Islet of Langerhans (tissue), 1 donor: ENCODE measurements around the gene SEMA7A.

Source experiments
- FAIRE-seq: peaks from one replicate; lab custom pipeline; 2011; peaks lifted over from hg19 to GRCh38; lab: Jason Lieb, UNC

SEMA7A gene

DNA sequence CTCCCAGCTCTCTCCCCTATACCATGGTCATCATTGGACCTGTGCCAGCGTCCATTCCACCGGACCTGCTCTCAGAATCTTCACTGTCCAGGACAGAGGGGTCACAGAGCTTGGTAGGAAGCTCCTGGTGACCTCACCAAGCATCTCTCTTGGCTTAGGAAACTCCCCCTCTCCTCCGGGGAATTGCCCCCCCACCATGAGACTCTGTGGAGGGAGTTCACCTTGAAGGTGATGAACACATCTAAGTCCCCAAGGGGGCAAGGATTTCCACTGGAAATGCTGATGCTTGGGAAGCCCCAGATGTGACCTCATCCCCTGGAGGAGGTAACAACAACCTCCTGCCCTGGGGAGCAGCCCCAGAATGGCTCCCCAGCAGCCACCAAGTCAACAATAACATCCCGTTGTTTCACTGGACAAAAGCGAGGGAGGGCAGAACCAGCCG, 3.2 kb downstream of the SEMA7A start:
- no peak for FAIRE-seq

DNA sequence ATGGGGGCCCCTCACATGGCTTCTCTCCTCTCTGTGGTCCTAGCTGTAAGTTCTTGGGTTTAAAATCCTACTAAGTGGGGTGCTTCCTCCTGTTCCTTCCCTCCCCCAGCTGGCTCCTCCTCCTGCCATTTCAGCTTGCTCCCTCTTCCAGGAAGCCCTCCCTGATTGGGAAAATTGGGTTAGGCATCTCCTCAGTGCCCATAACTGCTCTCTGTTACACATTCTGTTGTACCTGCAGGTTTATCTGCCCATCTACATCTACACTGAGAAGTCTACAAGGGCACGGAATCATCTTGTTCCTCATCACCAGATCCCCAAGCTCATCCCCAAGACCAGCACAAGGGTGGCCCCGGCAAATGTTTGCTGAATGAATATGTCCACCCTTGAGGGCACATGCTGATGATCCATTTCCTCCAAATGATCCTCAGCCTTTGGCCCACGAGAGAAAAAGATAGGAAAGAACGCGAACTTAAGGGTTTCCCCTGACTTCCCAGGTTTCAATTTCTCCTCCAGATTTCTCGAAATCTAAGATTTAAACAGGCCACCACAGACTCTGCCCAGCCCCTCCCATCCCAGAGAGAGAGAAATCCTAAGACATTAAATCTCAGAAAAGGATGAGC, 3.9 kb downstream of the SEMA7A start:
- no peak for FAIRE-seq

DNA sequence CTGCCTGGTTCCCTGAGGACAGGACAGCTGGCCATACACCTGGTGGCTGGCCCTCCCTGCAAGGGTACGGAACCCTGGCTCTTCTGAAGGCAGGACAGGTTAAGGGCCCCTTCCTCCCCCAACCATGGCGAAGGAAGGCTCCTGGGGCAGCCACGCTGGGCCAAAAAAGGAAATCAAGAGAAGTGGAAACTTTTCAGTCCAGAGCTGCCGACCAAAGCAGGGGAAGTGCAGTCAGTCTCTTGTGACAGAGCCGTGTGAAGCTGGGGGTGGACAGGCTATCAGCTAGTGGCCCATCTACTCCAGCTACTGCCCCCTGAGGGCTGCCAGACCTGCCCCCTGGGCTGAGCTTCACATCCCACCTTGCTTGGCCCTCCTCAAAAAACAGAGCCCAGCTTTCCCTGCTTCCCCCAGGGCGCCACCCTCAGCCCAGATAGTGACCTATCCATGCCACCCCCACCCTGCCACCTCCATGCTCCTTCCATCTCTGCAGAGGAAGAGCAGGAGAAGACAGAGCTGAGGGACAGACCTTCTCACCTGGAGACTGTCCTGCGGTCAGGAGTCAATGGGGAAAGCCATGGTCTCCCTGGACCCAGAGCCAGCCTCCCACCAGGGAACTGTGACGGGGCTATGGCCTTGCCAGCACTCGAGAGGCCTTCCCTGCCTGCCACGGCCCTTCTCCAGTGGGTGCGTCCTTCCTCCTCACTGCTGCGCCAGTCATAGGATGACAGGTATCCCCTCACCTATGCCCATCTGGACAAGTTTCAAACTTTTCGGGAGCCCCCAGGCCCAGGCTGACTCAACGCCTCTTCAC, 4.6 kb downstream of the SEMA7A start:
- no peak for FAIRE-seq

DNA sequence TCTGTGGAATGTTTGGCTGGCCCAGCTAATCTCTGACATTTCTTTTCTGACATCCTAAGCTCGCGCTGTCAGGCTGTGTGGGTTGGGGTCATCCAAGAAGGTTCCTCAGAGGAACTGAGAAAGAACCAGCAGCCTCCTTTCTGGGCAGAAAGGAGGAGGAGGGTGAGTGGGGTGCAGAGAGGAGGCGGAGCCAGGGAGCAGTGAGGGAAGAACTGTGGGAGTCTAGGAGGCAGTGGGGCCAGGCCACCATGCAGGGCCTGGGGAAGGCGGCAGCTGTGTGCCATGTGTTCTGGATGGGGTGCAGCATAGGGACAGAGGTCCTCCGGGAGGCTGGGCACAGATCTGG, 5.3 kb downstream of the SEMA7A start:
- FAIRE-seq = no peak

DNA sequence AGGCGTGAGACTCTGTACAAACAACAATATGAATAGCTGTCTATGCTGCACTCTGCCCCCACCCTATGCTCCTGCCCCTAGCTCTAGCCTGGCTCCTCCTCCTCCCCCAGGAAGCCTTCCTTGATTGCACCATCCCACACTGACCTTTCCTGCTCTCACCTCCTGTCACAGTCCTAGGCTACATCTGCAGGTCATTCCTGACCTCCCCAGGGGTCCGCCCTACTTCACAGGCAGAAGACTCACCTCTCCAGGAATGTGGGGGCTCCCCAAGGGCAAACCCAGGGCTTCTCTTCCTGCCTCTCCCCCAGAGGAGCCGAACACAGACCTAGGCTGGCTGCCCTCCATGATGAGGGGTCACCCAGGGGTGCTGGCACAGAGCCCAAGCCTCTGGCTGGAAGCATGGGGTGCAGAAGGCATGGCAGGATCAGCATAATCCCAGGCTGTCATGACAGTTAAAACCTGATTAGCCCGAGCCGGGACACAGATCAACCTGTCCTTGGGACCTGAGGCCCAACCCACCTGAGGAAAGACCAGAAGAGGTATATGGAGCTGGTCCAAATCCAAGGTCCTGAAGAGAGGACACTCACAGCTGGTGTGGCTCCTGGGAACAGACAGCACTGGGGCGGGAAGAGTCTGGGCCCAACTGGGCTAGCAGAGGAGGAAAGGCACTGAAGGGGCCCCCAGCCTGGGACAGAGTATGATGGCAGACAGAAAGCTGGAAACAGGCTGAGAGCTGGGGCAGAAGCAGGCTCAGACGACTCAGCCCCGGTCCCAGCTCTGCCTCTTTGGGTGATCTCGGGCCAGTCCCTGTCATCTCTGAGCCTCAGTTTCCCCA, 5.9 kb downstream of the SEMA7A start:
- FAIRE-seq = no peak

DNA sequence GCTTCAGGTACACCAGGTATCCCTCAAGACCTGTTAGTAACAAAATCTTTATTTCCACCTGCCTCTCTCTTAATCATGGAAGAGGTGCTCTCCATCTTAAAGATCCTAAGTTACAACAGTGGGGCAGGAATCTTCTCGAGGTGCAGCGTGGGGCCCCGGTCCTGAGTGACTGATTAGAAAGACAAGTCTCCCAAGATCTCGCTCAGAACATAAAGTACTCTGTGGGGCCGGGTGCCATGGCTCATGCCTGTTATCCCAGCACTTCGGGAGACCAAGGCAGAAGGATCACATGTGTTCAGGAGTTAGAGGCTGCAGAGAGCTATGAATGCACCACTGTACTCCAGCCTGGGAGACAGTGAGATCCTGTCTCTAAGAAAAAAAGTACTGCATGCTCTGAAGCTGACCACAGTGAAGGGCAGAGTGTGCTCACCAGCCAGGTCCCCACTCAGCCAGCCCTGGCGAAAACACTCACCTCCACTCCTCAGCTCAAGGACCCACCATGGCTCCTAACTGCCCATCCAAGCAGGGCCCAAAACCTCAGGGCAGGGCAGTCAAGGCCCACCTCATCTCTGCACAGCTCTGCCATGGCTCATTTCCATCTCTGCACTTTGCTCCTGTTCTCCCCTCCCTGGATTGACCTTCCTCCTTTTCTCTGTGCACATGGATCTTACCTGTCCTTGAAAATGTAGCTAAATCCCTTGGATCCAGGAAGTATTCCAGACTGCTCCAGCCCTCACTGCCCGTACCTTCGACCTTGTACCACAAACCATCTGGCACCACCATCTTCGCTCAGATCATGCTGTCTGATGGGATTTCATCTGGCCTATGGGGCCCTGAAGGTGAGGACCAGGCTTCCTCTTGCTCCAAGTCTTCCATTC, 7.1 kb downstream of the SEMA7A start:
- FAIRE-seq = no peak

DNA sequence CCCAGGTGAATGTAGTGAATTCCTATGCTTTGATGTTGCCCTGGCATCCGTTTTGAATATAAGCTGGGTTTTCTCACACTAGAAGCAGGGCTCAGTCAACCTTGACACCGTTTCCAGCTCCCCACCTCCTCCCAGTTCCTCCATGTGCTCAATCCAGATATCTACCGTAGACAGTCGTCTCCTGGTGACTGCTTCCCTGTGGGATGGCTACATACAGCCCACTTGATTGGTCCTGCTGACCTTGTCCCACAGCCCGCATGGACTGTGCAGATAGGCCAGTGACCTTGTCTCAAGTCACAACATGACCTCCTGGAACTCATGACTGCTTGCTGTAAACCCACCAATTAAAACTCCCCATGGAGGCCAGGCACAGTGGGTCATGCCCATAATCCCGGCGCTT, 8.1 kb downstream of the SEMA7A start:
- no peak for FAIRE-seq

DNA sequence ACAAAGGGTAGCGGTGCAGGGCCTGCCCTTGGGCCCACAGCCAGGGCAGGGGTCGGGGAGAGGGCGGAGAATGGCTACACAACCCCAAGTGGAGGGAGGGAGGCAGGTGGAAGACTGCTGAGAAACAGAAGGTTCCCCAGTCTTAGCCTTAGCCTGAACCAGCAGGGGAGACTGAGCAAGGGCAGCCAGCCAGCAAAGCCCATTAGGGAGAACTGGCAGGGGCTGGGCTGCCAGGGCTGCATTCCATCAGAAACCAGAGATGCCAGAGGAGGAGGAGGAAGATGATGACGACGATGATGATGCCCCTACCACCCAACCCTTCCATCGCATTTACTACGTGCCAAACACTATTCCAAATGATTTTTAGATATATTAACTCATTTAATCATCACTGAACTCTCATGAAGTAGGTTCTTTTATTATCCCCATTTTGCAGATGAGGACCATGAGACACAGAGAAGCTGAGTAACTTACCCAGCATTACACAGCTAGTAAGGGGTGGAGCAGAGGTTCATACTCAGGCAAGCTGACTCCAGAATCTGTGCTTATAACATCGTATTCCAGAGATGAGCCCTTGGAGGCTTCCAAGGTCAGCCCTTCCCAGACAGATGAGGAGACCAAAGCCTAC, 8.7 kb downstream of the SEMA7A start:
- FAIRE-seq = no peak

DNA sequence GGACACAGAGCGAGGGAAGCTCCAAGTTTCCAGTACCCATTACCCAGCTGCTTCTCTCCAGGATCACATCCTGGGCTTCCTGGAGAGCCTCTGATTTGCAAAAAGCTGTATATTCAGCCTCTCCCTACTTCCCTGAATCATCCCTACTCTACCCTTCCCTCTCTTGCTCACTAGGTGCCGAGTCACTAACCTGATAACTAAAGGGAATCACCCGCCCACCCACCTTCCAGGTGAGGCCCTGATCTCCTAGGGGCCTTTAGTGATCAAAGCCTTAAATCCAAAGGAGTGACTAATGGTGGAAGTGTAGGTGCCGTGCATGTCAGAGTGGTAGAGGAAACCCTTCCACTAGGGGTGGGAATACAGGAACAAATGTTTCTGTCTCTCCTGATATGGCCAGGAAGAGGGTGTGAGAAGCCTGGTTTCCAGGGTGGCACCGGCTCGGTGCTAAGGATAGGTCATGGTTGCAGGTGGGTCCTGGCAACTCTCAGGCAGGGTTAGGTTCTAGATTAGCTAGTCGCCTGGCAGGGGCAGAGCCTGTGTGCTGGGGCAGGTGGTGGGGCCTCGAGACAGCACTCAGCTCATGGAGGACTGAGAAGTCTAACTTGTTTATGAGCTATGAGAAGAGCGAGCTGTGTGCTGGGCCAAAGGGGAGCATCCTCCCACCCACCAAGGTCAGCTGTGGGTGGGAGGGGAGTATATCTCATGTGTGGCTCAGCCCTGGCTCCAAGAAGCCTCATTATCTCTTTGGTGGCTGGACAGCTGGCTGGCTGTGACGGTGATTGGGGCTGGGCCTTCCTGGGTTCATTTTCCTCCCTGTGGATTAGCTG, 10.1 kb downstream of the SEMA7A start:
- FAIRE-seq = no peak

DNA sequence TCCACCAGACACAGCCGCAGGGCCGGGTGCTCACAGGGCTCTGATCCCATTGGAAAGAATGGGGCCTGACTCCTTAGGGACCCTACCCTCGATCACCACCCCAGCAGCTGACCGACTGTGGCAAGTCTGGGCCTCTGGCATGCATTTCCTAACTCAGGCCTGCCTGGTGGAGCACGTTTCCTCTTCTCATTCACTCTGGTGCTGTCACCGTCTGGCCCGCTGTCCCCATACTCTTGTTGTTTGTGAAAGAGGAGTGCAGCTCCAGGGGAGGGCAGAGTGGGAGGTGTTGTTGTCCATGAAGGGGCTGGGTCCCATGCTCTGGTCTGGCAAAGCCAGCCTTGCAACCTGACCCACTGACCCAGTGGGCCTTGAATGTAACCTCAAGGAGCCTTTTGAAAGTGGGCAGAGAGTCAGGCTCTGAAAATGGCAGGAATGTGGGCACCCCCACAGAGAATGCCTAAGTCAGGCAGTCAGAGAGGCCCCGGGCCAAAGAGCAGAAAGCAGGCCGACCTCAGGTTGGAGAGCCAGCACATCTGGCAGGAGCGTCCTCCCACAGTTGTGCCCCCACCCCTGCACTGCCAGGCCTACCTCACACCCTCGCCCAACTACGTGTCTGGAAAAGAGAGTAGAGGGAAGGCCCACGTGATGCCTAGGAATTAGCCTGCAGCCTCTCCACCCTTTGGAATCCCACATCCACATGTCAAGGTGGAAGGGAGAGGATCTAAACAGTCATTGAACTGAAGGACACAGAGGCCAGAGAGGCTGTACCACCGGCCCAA, 10.9 kb downstream of the SEMA7A start:
- no peak for FAIRE-seq

DNA sequence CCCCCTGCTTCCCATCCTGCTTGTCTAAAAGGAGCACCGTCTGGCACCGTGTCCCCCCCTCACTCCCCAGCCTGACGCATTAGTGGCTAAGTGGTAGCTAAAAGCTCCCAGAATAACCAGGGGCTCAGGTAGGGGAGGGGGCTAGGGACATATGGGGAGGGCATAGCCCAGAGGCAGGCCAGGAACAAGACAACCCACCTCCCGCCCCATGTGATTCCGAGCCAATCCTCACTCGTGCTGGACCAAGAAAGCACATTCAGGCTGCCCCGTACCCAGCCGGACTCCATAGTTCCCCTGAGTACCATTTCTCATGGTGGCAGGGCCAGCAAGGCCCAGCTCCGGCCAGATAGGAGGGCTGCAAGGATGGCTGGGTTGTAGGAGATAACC, 11.5 kb downstream of the SEMA7A start:
- FAIRE-seq = no peak

DNA sequence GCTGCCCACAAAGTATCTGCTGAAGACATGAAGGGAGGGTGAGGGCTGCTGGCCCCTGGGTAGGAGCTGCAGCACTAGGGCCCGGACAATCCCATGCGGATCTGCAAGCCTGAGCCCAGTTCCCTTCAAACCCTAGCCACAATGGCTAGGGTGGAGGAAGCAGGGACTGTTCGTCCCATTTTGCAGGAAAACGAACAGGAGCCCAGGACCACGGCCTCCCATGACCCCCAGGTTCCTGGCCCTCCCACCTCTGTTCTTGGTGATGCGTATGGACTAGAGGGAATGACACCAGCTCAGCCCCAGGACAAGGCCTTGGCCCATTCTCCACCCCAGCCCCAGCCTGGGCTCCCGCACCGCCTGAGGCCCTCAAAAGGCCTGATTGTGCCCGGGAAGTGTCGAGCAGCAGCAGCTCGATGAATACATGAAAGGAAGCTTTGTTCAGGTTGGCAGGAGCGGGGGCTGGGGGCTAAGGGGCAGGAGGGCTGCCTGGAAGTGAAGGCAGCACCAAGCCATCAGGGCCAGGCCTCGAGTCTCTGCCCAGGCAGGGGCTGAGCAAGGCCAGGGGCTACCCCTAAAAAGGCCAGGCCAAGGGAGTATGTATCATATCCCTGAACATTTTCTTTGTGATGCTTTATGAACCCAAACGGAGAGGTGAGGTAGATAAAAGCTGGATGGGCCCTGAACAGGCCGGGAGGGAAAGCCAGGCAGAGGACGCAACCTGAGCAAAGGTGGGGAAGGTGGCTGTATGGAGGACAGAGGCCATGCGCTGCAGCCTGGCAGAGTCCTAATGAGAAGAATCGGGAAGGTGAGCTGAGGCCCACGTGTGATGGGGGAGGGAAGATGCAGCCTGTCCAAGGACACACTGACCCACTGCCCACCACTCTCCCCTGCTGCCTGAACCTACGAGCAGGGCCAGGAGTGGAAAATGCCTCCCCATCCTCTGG, 12.2 kb downstream of the SEMA7A start:
- FAIRE-seq = no peak

DNA sequence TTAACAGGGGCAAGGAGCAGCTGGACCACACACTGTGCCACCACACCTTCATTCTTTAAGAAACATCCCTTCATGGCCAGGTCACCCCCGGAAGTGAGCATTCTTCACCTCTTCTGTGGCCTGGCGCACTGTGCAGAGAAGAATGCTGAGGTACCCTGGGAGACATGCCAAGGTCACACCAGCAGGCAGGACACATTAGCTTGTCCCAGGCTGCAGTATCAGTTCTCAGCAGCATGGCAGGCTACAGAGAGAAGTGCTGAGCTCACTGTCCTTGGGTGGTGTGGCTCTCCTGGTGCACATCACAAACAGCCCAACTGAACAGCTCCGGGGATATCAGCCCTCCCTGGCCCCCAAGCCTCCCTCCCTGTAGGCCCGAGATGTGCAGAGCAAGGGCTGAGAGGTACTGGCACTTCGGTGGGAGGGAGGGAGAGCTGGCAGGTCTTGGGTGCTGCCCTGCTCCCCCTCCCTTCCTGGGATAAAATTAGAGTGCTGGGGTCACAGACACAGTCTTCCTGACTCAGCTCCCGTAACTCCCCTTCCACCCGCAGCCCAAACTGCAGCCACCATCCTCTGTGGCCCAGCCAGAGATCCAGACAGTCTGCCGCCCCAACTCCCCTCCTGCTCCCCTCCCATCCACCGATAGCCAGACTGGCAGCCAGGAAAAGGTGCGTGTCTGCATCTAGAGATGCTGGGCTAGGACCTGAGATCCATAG, 13.4 kb downstream of the SEMA7A start:
- FAIRE-seq = no peak

DNA sequence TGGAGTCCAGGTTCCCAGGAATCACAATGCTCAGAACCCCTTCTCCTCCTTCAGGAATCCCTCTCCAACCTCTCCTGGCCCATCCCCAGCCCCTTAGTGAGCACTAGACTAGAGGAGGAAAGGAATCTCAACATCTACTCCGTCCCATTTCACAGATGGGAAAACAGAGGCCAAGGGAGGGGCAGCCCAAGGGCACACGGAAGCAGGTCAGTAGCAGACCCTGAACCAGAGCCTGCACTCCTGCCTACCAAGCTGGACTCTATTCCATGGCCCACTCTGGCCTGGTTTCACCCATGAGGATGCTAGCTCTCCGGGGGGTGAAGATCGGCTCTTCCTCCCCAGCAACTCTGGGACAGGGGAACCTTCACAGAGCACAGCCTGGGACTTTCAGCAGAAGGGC, 14.3 kb downstream of the SEMA7A start:
- FAIRE-seq = no peak

DNA sequence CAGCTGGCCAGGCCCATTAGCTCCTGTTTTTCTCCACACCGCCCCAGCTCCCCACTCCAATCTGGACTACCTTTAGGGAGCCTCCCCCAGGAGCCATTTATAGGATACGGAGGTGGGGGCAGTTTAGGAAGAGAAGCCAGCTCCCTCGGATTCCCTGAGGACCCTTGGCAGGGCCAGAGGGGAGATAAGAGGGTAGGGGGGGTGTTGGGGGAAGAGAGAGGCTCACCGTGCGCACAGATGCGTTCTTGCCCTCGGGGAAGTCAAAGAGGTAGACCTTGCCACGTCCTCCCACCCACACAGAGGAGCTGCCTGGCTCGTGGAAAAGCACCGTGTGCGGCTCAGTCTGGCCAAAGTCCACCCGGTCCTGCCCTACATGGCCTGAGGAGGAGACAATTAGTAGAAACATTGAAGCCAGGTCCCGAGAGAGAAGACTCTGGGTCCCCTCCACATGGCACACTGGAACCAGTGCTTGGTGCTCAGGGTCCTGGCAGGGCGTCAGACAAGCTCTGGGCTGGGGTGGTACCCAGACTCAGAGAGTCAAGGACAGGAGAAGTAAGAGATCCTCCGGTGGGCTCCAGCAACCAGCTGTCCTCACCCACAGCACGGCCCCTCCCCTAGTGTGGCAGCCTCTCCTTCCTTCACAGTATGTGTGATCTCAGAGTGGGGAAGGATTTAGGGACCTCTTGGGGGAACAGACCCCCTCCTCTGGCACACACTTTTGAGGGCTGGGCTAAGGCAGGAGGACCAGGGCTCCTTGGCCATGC, 15.0 kb downstream of the SEMA7A start:
- FAIRE-seq = no peak

DNA sequence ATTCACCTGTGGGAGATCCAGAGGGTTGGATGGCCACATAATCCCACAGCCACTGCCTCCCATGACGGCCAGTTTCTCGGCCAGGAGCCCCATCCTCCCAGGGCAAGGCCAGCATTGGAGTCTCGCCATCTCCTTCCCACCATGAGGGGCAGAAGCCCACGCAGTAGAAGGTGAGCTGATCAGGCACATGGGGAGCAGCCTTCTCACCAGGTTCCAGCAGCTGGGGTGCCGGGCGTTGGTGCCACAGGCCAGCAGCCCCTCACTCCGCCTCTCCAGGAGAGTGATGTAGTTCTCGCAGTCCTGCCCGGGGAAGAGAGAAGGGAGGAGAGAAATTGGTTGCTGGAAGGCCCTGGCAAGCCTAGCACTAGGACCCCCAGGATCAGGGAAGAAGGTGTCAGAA, 16.1 kb downstream of the SEMA7A start:
- no peak for FAIRE-seq

DNA sequence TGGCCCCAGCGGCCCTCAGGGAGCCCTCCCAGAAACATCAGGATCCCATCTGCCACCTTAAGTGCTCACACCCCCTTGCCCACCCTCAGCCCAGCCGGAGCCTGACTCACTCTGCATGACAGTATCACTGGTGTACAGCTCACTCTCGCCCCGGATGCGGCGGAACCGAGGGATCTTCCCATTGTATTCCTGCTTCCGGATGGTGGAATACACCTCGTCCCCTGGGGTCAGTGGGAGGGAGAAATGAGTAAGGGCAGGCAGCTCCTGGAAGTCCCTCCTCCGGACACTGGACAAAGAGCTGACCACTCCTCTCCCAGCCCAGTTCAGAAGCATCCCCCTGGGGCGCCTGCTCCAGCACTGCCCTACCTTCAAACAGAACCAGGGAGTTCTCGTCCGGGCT, 16.5 kb downstream of the SEMA7A start:
- FAIRE-seq = no peak
